AG09309 (cell line): ENCODE measurements around the gene C14orf132.

ENCODE experiments used
- DNase-seq: peaks from one replicate; pipeline ENCODE4 v3.0.0-alpha.2; 2010; ENCODE audit warnings: low read depth
- H3K4me3 ChIP-seq: 2 replicates; pipeline ENCODE4 v1.5.1; 2011; ENCODE audit warnings: mild to moderate bottlenecking, low read depth, low read length, moderate library complexity; ENCODE audit not compliant: control insufficient read depth
- CTCF ChIP-seq: IDR thresholded peaks from 2 replicates; pipeline ENCODE4 v1.5.1; 2011; ENCODE audit warnings: mild to moderate bottlenecking, low read depth, low read length, inconsistent platforms; ENCODE audit not compliant: insufficient read depth, control insufficient read depth; ENCODE audit errors: missing control alignments

Gene C14orf132

GRCh38 chr14:96130854-96131253, 91.7 kb downstream of the C14orf132 start:
- no peak overlapping the region for H3K4me3 ChIP-seq
- no peak for DNase-seq
- no peak for TF ChIP-seq CTCF

GRCh38 chr14:96131836-96132235, 92.7 kb downstream of the C14orf132 start:
- no peak for DNase-seq
- TF ChIP-seq CTCF, result no peak
- no peak overlapping the region for H3K4me3 ChIP-seq

GRCh38 chr14:96134508-96134907, 95.3 kb downstream of the C14orf132 start:
- TF ChIP-seq CTCF, result no peak
- no peak overlapping the region for H3K4me3 ChIP-seq
- no peak for DNase-seq

GRCh38 chr14:96135285-96135684, 96.1 kb downstream of the C14orf132 start:
- no peak for TF ChIP-seq CTCF
- no peak overlapping the region for H3K4me3 ChIP-seq
- no peak for DNase-seq

- no peak for DNase-seq
- TF ChIP-seq CTCF, result no peak
- H3K4me3 ChIP-seq, result no peak overlapping the region
These were observed 97.3 kb downstream of the C14orf132 start for GRCh38 chr14:96136371-96137005.

GRCh38 chr14:96138241-96138640, 99.1 kb downstream of the C14orf132 start:
- H3K4me3 ChIP-seq, result no peak overlapping the region
- TF ChIP-seq CTCF, result no peak
- no peak for DNase-seq

- TF ChIP-seq CTCF, result no peak
- DNase-seq, result no peak
- no peak overlapping the region for H3K4me3 ChIP-seq
These were observed 100.0 kb downstream of the C14orf132 start for GRCh38 chr14:96139169-96139568.
